PC-9 (cell line): ENCODE results near the gene SRGAP3. TPM values are rescaled to one million over a fixed set of nuclear protein-coding genes. Genes with fewer than 3 reads are reported as not detected.

Source experiments
- BruUV-seq: library from RNA; stranded (reverse); fragments of 400-500 nt; replicated peaks from 2 replicates; lab custom pipeline; 2021; lab: Mats Ljungman, UMichigan
- CTCF ChIA-PET: fragments of 300-600 bp; sonication (Branson Sonifier 250); formaldehyde crosslinking; loops from one replicate; lab custom pipeline; 2022; ENCODE audit warnings: antibody characterized with exemption; lab: Charles Lee
- POLR2A ChIA-PET: fragments of 300-600 bp; sonication (Branson Sonifier 250); formaldehyde crosslinking; loops from one replicate; lab custom pipeline; 2022; ENCODE audit warnings: antibody characterized with exemption; ENCODE audit not compliant: unreplicated experiment; lab: Charles Lee
- DNase-seq, 2 experiments: peaks; one replicate each; pipeline versions ENCODE4 v3.0.0 to v3.0.0-alpha.2; 2015 to 2022; ENCODE audit warnings: mixed read lengths in 1 of 2
- H2AFZ ChIP-seq: fragments of 200-600 bp; sonication (generic); 2 replicates; pipeline ENCODE4 v1.8.1; 2017; ENCODE audit warnings: antibody characterized with exemption
- H3F3A ChIP-seq: fragments of 200-600 bp; sonication (generic); 2 replicates; pipeline ENCODE4 v1.8.1; 2017; ENCODE audit warnings: antibody characterized with exemption, mild to moderate bottlenecking, low read depth; ENCODE audit not compliant: insufficient read depth
- H3K27ac ChIP-seq: fragments of 200-600 bp; sonication (generic); 2 replicates; pipeline ENCODE4 v1.6.1; 2016; ENCODE audit warnings: mixed run types
- H3K27me3 ChIP-seq: fragments of 200-600 bp; sonication (generic); 2 replicates; pipeline ENCODE4 v1.6.1; 2016; ENCODE audit warnings: low read depth, mixed run types; ENCODE audit not compliant: insufficient read depth
- H3K36me3 ChIP-seq: fragments of 200-600 bp; sonication (generic); 2 replicates; pipeline ENCODE4 v1.6.1; 2016; ENCODE audit warnings: low read depth, mixed run types
- H3K4me1 ChIP-seq: fragments of 200-600 bp; sonication (generic); replicated peaks from 2 replicates; pipeline ENCODE4 v1.6.1; 2016; ENCODE audit warnings: mixed run types; ENCODE audit not compliant: insufficient read depth
- H3K4me2 ChIP-seq: fragments of 200-600 bp; sonication (generic); 2 replicates; pipeline ENCODE4 v1.6.1; 2017; ENCODE audit warnings: mixed run types
- H3K4me3 ChIP-seq: fragments of 200-600 bp; sonication (generic); 2 replicates; pipeline ENCODE4 v1.6.1; 2016; ENCODE audit warnings: mixed run types
- H3K79me2 ChIP-seq: fragments of 200-600 bp; sonication (generic); 2 replicates; pipeline ENCODE4 v1.6.1; 2017; ENCODE audit warnings: low read depth, mixed run types
- H3K9me2 ChIP-seq: fragments of 200-600 bp; sonication (generic); 2 replicates; pipeline ENCODE4 v1.8.1; 2017; ENCODE audit warnings: mild to moderate bottlenecking; ENCODE audit not compliant: insufficient read depth
- H3K9me3 ChIP-seq: fragments of 200-600 bp; sonication (generic); 2 replicates; pipeline ENCODE4 v1.8.1; 2016; ENCODE audit warnings: low read depth; ENCODE audit not compliant: insufficient read depth
- H4K20me1 ChIP-seq: fragments of 200-600 bp; sonication (generic); 2 replicates; pipeline ENCODE4 v1.8.1; 2017; ENCODE audit not compliant: insufficient read depth
- CTCF ChIP-seq: fragments of 200-600 bp; sonication (generic); conservative IDR thresholded peaks from 2 replicates; pipeline ENCODE4 v1.6.1; 2017; ENCODE audit warnings: mixed run types, antibody characterized with exemption, mild to moderate bottlenecking, moderate library complexity
- EZH2 ChIP-seq: fragments of 200-600 bp; sonication (generic); IDR thresholded peaks from 2 replicates; pipeline ENCODE4 v1.8.0; 2017; ENCODE audit warnings: antibody characterized with exemption, low read depth
- intact Hi-C: fragments of 100-400 bp; cut with micrococcal nuclease; formaldehyde crosslinking; loops from one replicate; pipeline ENCODE4 v1.10.0; 2022; ENCODE audit not compliant: unreplicated experiment
- total RNA-seq: library from RNA; stranded (reverse); gene quantifications from 2 replicates; pipeline ENCODE4 v1.2.3, GENCODE V29; 2021

SRGAP3 gene
- total RNA-seq, 1 experiment from 2014 or later: 17.5 TPM

DNA sequence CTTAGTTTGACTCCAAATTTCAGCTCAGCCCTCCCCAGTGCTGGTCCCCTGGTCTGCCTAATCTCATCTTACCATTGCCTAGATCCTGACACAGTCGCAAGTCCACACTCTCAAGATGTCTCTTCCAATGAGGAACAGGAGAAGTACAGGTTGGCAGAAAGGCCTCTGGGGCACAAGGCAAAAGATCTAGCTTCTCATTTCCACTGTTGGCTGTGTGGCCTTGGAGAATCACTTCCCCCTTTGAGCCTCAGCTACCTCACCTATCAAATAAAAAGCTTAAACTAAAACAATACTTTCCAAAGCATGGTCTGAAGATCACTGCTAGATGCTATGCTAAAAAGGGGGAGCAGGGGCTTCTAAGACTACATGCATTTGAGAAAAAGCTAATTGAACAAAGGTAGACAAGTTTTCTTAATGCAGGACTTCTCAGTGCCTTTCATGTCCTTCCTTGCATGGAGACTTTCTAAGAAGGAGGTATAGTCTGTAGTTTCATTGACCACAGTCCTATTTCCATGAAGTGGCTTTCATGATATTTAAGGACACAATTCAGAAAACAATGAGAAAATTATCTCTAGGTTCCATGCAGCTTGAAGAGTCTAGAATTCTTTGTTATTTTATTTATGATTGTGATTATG is 168.1 kb downstream of the SRGAP3 start:
- ChIA-PET CTCF (no interaction called here), POLR2A (no interaction called here)
- no peak for DNase-seq
- BruUV-seq: no TSS peak
- H3K9me2 ChIP-seq: no peaks in the 10 kb centered on the region
- no peaks in the 10 kb centered on the region for H3F3A ChIP-seq
- no peak overlapping the region for H3K4me2 ChIP-seq
- no peaks in the 10 kb centered on the region for H3K36me3 ChIP-seq
- no peaks in the 10 kb centered on the region for H3K27me3 ChIP-seq
- H3K4me1 ChIP-seq: no peaks in the 10 kb centered on the region
- TF ChIP-seq CTCF (no peak), EZH2 (no peak)
- no peaks in the 10 kb centered on the region for H4K20me1 ChIP-seq
- H3K9me3 ChIP-seq: no peaks in the 10 kb centered on the region
- H2AFZ ChIP-seq: no peak overlapping the region
- no peaks in the 10 kb centered on the region for H3K79me2 ChIP-seq
- no peak overlapping the region for H3K4me3 ChIP-seq
- no peak overlapping the region for H3K27ac ChIP-seq
- intact Hi-C loops: no loop called here

DNA sequence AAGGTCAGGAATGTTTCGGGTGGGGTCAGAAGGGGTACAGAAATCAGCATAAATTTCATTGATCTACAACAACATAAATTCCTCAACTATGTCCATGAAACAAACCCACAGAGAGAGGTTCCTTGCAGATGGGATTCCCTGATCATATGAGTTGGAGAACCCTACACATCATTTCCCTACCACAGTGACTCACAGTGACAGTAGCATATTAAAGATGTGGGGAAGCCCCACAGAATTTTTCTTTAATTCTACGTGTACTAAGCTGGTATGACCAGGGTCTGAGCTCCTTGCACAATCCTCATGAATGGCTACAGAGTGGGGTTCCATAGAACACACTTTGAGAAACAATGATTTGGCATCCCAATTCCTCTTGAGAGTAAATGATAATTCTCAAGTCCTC is 169.3 kb downstream of the SRGAP3 start:
- H2AFZ ChIP-seq: no peak overlapping the region
- CTCF ChIA-PET: interaction anchor here (0.6 to 1.2 kb wide), 3 partner anchors 92 to 231 kb away, joined by 4 to 6 read pairs (median 5); partner anchors contain the start of gene SRGAP3
- H3K27me3 ChIP-seq: no peaks in the 10 kb centered on the region

DNA sequence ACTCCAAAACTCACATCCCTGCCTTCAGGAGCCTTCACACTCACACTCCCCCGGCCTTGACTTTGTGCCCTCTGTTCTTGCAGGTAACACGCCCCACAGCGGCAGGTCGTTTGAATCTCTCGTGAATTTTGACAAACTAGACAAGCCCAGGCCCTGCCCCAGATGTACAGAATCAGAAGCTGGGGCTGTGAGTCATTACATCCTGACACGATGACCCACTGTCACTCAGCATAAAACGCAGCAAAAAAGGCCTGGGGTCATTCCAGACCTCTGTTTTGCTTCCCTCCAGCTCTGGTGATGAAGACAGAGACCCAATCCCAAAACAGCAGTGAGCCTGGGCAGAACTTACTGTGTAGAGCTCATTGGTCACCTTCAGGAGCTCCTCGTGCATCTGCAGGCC is 169.8 kb downstream of the SRGAP3 start:
- ChIA-PET POLR2A (interaction anchor here (0.7 kb wide), 1 partner anchor 419 kb away, joined by 3 read pairs; no protein-coding TSS in a partner anchor), CTCF (interaction anchor here (0.8 to 1.2 kb wide), 2 partner anchors 92 to 170 kb away, joined by 4 to 5 read pairs; partner anchors contain the start of gene SRGAP3)
- Histone ChIP-seq H4K20me1 (no peaks in the 10 kb centered on the region), H3F3A (no peaks in the 10 kb centered on the region), H3K4me3 (no peak overlapping the region), H3K27ac (no peak overlapping the region), H2AFZ (no peak overlapping the region), H3K27me3 (no peaks in the 10 kb centered on the region), H3K9me3 (no peaks in the 10 kb centered on the region), H3K9me2 (no peaks in the 10 kb centered on the region), H3K4me2 (no peak overlapping the region), H3K36me3 (no peaks in the 10 kb centered on the region), H3K79me2 (no peaks in the 10 kb centered on the region), H3K4me1 (no peaks in the 10 kb centered on the region)
- TF ChIP-seq EZH2: no peak
- TF ChIP-seq CTCF: no peak
- DNase-seq: peak; percentile 38 to 39
- intact Hi-C loops: no loop called here
- BruUV-seq: no TSS peak

More for the DNA sequence above, 169.3 kb downstream of the SRGAP3 start:
- DNase-seq: no peak
- POLR2A ChIA-PET: interaction anchor here (0.7 kb wide), 1 partner anchor 419 kb away, joined by 3 read pairs; no protein-coding TSS in a partner anchor
- Histone ChIP-seq H3K4me2 (no peak overlapping the region), H3K36me3 (no peaks in the 10 kb centered on the region), H3K27ac (no peak overlapping the region), H3K4me1 (no peaks in the 10 kb centered on the region), H3K79me2 (no peaks in the 10 kb centered on the region), H3K9me2 (no peaks in the 10 kb centered on the region), H3K9me3 (no peaks in the 10 kb centered on the region), H4K20me1 (no peaks in the 10 kb centered on the region), H3K4me3 (no peak overlapping the region), H3F3A (no peaks in the 10 kb centered on the region)
- no TSS peak for BruUV-seq
- no peak for TF ChIP-seq CTCF
- no peak for TF ChIP-seq EZH2
- intact Hi-C loops: no loop called here
